KG1 (cell line): ENCODE results near the gene TRIM60.
"Not testable (repeated sequence)": the region's sequence is repeated elsewhere in the genome, so short reads cannot be mapped to it uniquely, and the experiment has no call there.

ENCODE experiments used
- DNase-seq: peaks from one replicate; lab custom pipeline; 2025; lab: John Stamatoyannopoulos, UW

The TRIM60 gene

GRCh38 chr4:165053645-165054044 is 21.8 kb downstream of the TRIM60 start, which contains the start of gene TRIM75:
TSS of gene TRIM75 (plus strand) at chr4:165053866. CDS start at chr4:165059148, 5,282 bp downstream.
- DNase-seq = no peak

- no peak for DNase-seq
These were observed 23.8 kb downstream of the TRIM60 start for GRCh38 chr4:165055601-165056000.

- DNase-seq = no peak
These were observed 26.9 kb downstream of the TRIM60 start for GRCh38 chr4:165058666-165059065.

GRCh38 chr4:165059386-165059785 is 27.6 kb downstream of the TRIM60 start:
- DNase-seq = no peak

GRCh38 chr4:165060938-165061337 is 29.1 kb downstream of the TRIM60 start:
- no peak for DNase-seq

GRCh38 chr4:165070560-165070959 is 38.8 kb downstream of the TRIM60 start:
- DNase-seq = no peak

GRCh38 chr4:165073346-165073745 is 41.5 kb downstream of the TRIM60 start:
- not testable (repeated sequence) for DNase-seq

- no peak for DNase-seq
These were observed 45.3 kb downstream of the TRIM60 start for GRCh38 chr4:165077034-165077578.

- DNase-seq = no peak
These were observed 47.7 kb downstream of the TRIM60 start for GRCh38 chr4:165079476-165079875.

GRCh38 chr4:165084787-165085186 is 53.0 kb downstream of the TRIM60 start:
- DNase-seq = not testable (repeated sequence)

- DNase-seq = no peak
These were observed 54.1 kb downstream of the TRIM60 start for GRCh38 chr4:165085946-165086345.

GRCh38 chr4:165088366-165088765 is 56.6 kb downstream of the TRIM60 start:
- DNase-seq = no peak
